Measurements from ENCODE around the gene ATL2.

The ATL2 gene

DNA sequence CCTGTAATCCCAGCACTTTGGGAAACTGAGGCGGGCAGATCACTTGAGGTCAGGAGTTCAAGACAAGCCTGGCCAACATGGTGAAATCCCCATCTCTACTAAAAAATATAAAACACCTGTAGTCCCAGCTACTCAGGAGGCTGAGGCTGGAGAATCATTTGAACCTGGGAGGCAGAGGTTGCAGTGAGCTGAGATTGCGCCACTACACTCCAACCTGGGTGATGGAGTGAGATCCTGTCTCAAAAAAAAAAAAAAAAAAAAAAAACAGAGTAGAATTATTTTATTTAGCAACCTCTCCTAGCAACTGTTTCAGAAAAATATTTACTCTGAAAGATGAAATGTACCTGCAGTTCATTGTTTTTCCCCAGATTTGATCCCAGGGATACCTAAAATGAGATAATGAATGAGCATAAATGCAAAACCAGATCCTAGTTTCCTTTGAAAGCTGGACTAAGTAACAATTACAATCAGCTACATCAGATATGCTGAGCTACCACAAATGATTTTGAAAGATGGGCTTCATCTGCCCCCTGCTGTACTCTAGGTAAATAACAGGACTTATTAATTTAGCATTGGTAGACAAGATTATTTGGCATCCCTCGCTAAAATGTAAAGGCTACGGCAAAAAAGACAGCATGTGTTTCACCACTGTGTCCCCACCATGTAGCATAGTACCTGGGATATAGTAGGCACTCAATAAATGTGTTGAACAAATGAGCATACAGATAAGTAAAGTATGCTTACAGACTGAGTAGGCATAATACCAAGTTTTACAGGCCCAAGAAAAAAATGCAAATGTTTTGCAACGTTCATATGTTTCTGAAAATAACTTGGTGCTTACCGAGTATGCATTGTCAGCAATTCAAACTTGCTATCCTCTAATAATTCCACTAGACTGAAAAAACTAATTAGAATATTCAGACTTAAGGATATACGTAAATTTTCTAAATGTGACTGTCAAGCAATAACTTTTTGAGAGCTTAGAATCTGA is 102.5 kb downstream of the ATL2 start:
- no peak overlapping the region for H3K4me3 ChIP-seq (replicated peaks in 1 of 2; ENCODE audit: low read depth in 2 of 2, low read length in 2 of 2)
- TF ChIP-seq, protein P1, sequence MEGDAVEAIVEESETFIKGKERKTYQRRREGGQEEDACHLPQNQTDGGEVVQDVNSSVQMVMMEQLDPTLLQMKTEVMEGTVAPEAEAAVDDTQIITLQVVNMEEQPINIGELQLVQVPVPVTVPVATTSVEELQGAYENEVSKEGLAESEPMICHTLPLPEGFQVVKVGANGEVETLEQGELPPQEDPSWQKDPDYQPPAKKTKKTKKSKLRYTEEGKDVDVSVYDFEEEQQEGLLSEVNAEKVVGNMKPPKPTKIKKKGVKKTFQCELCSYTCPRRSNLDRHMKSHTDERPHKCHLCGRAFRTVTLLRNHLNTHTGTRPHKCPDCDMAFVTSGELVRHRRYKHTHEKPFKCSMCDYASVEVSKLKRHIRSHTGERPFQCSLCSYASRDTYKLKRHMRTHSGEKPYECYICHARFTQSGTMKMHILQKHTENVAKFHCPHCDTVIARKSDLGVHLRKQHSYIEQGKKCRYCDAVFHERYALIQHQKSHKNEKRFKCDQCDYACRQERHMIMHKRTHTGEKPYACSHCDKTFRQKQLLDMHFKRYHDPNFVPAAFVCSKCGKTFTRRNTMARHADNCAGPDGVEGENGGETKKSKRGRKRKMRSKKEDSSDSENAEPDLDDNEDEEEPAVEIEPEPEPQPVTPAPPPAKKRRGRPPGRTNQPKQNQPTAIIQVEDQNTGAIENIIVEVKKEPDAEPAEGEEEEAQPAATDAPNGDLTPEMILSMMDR (IDR thresholded peaks at IDR 0.05; ENCODE audit: low read depth, low read length): peak; percentile 53
- peak; percentile 90 to 93 for DNase-seq (ENCODE audit: low read depth in 2 of 2)

DNA sequence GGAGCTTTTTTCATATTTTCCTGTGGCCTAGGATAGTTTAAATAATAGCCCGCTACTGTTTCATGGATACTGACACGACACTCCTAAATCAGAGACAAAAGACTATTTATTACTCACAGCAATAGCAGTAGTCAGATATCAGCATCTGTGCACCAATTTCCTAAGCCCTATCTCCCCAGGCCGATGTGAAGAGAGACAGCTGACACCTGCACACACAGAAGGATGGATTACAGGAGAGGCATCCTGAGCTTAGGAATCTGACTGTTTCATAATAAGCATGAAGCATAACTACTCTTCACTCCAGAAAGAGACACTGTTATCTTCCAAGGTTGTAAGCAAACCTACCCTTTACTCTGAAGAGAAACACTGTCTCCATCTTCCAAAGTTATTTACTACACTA is 105.4 kb downstream of the ATL2 start:
- H3K4me3 ChIP-seq (replicated peaks in 1 of 2; ENCODE audit: low read depth in 2 of 2, low read length in 2 of 2): no peak overlapping the region
- TF ChIP-seq, protein P1 (IDR thresholded peaks at IDR 0.05; ENCODE audit: low read depth, low read length): no peak
- no peak for DNase-seq (ENCODE audit: low read depth in 2 of 2)

DNA sequence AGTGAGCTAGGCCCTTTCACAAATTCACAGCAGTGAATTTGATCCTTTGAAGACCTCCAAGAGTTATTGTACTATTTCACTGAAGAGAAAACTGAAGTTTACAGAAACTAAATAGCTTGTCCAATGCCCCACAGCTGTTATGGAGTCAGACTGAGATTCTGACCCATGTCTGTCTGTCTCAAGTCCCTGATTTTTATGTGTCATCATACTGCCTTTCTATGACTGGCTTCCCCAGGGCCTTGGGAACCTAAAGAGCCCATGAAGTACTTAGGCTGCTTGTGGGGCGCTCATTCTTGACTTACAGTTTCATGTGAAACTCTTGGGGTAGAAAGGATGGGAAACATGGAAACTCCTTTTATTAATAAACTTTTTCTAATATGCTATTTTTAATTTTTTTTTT is 107.7 kb downstream of the ATL2 start:
- H3K4me3 ChIP-seq (replicated peaks in 1 of 2; ENCODE audit: low read depth in 2 of 2, low read length in 2 of 2): no peak overlapping the region

DNA sequence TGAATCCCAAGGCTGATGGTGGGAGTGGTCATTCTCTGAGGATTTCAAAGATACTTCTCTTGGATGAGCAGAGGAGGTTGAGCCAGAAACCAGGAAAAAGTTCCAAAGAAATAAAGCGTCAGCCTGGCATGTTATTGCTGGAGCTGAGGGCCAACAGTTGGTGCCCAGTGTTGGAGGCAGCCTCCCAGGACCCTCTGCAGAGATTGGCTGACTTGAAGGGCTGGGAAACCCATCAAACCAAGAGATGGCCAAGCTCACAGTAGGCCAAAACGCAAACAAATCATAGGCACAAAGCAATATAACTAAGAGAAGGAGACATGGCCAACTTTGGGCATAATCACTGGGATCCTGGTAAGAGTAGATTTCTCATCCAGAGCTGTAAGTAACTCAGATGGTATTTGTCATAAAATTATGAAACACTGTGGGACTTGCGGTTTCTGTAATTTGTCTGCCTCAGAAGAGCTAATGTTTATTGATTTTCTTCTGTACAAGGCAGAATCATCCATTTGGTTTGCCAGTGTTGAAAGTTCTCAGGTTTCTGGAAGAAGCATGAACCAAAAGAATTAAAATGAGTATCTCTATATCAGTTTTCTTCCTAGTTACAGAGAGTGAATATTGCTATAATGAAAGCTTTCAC is 108.3 kb downstream of the ATL2 start:
- TF ChIP-seq, protein P1 (IDR thresholded peaks at IDR 0.05; ENCODE audit: low read depth, low read length): no peak
- peak; percentile 18 to 26 for DNase-seq (ENCODE audit: low read depth in 2 of 2)
- no peak overlapping the region for H3K4me3 ChIP-seq (replicated peaks in 1 of 2; ENCODE audit: low read depth in 2 of 2, low read length in 2 of 2)

More for the DNA sequence above, 107.7 kb downstream of the ATL2 start:
- TF ChIP-seq, protein P1 (IDR thresholded peaks at IDR 0.05; ENCODE audit: low read depth, low read length): no peak
- DNase-seq (ENCODE audit: low read depth in 2 of 2): no peak

DNA sequence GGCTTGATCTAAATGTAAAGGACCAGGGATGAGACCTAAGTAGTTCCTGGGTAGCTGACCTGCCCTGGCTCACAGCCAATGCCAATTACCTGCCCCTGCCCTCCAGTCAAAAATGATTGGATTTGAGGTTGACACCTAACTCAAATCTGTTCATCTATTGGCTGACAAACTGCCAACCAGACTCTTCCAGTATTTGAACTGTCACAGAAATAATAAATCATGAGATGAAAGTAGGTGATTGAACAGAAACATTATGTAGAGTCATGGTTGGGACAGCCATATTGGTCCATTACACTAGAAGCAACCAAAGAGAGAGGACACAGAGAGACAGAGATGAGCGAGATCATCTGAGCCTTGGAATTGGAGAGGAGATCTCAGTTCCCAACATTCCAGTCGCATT is 109.1 kb downstream of the ATL2 start:
- DNase-seq (ENCODE audit: low read depth in 2 of 2): no peak
- TF ChIP-seq, protein P1 (IDR thresholded peaks at IDR 0.05; ENCODE audit: low read depth, low read length): no peak
- no peak overlapping the region for H3K4me3 ChIP-seq (replicated peaks in 1 of 2; ENCODE audit: low read depth in 2 of 2, low read length in 2 of 2)

DNA sequence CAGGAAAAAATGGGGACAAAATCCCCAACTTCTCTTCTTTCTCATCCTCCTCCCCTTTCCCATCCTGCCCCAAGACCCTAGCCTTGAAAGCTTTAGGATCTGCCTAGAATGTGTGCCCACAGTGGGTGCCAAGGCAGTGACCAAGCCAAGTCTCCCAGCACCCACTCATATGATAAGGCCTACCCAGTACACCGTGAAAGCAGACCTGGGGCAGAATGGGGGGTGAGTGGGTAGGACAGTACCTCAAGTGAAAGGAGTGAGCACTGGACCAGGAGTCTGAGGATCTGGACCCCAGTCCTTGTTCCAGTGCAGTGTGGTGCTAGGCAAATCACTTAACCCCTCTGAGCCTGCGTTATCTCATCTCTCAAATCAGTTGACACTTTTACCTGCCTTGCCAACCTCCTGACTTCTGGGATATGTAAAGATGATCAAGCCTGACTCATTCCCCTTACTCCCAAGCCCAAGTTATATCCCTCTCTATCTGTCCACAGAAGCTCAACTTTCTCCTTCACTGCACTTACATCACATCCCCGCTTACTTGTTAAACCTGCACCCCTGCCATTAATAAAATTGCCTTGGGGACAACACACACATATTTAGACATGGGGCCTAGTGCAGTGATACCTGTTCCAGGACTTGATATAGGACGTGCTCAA is 109.7 kb downstream of the ATL2 start:
- no peak overlapping the region for H3K4me3 ChIP-seq (replicated peaks in 1 of 2; ENCODE audit: low read depth in 2 of 2, low read length in 2 of 2)
- TF ChIP-seq, protein P1 (IDR thresholded peaks at IDR 0.05; ENCODE audit: low read depth, low read length): no peak
- no peak for DNase-seq (ENCODE audit: low read depth in 2 of 2)

Measured in cardiac fibroblast (primary cell).